AG09319 (cell line): Measurements from ENCODE around the gene EVI2A.

Experiments
- DNase-seq: peaks from one replicate; pipeline ENCODE4 v3.0.0-alpha.2; 2010; ENCODE audit warnings: low read depth; ENCODE audit errors: extremely low read depth
- TF ChIP-seq, protein P1 (sequence below): IDR thresholded peaks from 2 replicates; pipeline ENCODE4 v1.5.1; 2011; ENCODE audit warnings: low read depth, mild to moderate bottlenecking, inconsistent platforms, low read length, moderate library complexity

Gene EVI2A

DNA sequence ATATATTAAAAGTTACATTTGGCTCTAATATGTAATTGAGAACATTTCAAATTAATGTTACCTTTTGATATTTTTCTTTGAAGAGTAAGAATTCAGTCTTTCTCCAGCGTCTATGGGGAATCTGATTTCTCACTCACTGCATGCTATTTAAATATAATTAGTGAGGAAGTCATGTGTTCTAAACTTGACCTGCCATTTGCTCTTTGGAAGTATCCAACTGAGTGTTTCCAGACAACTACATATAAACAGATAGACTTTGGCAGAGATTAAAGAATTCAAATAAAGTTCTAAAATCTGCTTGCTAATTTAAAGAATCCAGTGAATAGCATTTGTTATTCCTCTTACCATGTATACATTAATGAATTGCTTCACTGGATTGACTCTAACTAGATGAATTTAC is 47.9 kb downstream of the EVI2A start:
- DNase-seq, result no peak
- TF ChIP-seq, protein P1, sequence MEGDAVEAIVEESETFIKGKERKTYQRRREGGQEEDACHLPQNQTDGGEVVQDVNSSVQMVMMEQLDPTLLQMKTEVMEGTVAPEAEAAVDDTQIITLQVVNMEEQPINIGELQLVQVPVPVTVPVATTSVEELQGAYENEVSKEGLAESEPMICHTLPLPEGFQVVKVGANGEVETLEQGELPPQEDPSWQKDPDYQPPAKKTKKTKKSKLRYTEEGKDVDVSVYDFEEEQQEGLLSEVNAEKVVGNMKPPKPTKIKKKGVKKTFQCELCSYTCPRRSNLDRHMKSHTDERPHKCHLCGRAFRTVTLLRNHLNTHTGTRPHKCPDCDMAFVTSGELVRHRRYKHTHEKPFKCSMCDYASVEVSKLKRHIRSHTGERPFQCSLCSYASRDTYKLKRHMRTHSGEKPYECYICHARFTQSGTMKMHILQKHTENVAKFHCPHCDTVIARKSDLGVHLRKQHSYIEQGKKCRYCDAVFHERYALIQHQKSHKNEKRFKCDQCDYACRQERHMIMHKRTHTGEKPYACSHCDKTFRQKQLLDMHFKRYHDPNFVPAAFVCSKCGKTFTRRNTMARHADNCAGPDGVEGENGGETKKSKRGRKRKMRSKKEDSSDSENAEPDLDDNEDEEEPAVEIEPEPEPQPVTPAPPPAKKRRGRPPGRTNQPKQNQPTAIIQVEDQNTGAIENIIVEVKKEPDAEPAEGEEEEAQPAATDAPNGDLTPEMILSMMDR, result no peak

DNA sequence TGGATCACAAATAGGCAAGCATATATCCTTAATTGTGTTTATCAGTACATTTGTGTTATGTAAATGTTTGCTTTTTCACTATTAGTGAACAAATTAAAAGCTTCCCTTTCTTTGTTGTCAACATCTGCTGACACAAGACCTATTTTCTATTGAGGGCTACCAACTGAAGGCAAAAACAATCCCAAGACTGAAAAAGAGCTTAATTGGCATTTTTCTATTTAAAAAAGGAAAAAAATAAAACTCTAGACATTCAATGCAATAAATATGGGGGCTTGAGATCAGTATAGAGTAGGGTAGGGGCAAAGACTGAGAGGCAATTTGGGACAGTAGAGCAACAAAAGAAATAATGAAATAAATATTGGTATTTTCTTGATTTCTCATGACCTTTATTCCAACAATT is 48.6 kb downstream of the EVI2A start:
- no peak for DNase-seq
- TF ChIP-seq, protein P1, result no peak

DNA sequence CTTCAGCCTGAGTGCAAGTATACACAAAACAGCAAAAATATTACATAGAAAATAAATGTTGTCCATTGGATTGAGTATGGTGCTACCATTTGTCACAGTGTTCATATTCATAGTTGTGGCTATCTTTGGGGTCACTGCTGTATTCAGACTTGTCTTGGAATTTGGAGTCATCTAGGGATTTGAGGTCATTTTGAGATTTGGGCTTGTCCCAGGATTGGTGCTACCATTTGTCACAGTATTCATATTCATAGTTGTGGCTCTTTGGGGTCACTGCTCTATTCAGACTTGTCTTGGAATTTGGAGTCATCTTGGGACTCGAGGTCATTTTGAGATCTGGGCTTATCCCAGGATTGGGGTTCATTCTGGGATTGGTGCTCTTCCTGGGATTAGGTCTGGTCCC is 49.2 kb downstream of the EVI2A start:
- TF ChIP-seq, protein P1, result no peak
- no peak for DNase-seq

DNA sequence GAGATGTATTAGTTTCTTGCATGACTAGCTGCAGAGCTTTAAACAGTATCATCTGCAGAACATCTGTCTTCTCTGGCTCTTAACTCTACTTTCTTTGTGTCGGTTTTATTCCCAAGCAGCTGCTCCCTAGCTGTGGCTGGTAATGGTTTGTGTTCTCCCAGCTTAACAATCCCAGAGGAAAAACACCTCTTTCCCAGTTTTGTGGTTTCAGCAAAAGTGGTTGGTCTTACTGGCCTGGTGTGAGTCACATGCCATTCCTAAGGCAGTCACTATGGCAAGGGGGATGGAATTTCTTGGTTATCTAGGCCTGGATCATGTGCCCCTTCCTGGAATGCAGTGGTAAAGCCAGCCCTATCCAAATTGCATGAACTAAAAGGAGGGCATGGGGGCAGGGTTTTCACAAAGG is 51.8 kb downstream of the EVI2A start:
- TF ChIP-seq, protein P1, result no peak
- DNase-seq, result peak; percentile 92

DNA sequence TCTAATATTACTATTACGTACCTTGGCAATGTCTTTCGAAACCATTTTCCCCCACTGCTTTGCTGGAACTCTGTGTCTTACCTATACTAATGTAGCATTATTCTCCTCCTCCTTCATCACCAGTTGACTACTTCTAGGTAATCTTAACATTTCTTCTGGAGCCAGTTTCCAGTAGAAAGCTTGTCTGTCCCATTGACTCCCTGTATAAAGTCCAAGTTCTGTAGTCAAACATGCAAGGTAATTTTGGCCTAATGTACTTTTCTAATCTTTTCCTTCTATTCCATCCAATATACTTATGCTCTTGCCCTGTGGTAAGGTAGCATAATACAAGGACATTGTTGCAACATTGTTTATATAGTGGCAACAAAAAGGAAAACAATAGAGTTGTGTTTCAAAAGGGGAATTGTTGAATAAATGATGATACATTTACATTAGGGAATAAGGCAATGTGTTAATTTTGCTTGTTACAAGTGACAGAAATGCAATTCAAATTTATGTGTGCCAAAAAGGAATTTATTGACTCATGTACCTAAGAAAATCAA is 52.3 kb downstream of the EVI2A start:
- TF ChIP-seq, protein P1, result no peak
- no peak for DNase-seq
